Measurements from ENCODE around the gene PCMTD2. TPM values are rescaled to one million over a fixed set of nuclear protein-coding genes. Genes with fewer than 3 reads are reported as not detected.
A peak's percentile ranks its signal among the peaks of the same experiment; 100 is the strongest.
"Not testable (repeated sequence)": the region's sequence is repeated elsewhere in the genome, so short reads cannot be mapped to it uniquely, and the experiment has no call there.

The PCMTD2 gene
- total RNA-seq, 1 donor from 2014 or later, result 19.0 TPM

GRCh38 chr20:64280460-64280843, 24.9 kb downstream of the PCMTD2 start:
- DNase-seq (ENCODE audit: low read depth) (no peak), FAIRE-seq (no peak)
- Histone ChIP-seq H3K36me3 (ENCODE audit: control insufficient read depth, insufficient read depth, low read length) (peaks cover 2% of the 10 kb centered on the region), H3K4me3 (ENCODE audit: low read depth, low read length) (no peak overlapping the region), H3K27me3 (ENCODE audit: control insufficient read depth, insufficient read depth, low read length) (no peaks in the 10 kb centered on the region)
- TF ChIP-seq, protein P1, sequence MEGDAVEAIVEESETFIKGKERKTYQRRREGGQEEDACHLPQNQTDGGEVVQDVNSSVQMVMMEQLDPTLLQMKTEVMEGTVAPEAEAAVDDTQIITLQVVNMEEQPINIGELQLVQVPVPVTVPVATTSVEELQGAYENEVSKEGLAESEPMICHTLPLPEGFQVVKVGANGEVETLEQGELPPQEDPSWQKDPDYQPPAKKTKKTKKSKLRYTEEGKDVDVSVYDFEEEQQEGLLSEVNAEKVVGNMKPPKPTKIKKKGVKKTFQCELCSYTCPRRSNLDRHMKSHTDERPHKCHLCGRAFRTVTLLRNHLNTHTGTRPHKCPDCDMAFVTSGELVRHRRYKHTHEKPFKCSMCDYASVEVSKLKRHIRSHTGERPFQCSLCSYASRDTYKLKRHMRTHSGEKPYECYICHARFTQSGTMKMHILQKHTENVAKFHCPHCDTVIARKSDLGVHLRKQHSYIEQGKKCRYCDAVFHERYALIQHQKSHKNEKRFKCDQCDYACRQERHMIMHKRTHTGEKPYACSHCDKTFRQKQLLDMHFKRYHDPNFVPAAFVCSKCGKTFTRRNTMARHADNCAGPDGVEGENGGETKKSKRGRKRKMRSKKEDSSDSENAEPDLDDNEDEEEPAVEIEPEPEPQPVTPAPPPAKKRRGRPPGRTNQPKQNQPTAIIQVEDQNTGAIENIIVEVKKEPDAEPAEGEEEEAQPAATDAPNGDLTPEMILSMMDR (IDR thresholded peaks at IDR 0.05; ENCODE audit: insufficient read depth, low read length, severe bottlenecking), result no peak

DNA sequence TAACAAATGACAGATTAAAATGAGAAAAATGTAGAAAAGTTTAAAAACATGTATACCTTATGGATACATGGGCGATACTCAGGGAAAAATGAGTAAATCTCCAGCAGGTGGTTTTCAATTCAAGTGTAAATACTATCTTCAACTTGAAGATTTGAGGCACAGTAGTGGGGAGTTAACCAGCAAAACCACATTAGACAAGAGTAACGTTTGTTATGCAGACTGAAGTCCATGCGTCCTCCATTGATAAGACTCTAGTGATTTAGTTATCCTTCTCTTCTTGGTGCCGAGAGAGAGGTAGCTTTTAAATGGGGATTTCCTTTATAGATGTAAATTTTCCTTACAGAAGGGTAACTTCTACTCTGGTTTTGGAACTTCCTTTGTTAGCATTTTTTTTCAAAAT, 28.1 kb downstream of the PCMTD2 start:
- no peak for DNase-seq (ENCODE audit: low read depth)
- TF ChIP-seq, protein P1 (IDR thresholded peaks at IDR 0.05; ENCODE audit: insufficient read depth, low read length, severe bottlenecking), result no peak
- H3K36me3 ChIP-seq (ENCODE audit: control insufficient read depth, insufficient read depth, low read length), result no peaks in the 10 kb centered on the region

DNA sequence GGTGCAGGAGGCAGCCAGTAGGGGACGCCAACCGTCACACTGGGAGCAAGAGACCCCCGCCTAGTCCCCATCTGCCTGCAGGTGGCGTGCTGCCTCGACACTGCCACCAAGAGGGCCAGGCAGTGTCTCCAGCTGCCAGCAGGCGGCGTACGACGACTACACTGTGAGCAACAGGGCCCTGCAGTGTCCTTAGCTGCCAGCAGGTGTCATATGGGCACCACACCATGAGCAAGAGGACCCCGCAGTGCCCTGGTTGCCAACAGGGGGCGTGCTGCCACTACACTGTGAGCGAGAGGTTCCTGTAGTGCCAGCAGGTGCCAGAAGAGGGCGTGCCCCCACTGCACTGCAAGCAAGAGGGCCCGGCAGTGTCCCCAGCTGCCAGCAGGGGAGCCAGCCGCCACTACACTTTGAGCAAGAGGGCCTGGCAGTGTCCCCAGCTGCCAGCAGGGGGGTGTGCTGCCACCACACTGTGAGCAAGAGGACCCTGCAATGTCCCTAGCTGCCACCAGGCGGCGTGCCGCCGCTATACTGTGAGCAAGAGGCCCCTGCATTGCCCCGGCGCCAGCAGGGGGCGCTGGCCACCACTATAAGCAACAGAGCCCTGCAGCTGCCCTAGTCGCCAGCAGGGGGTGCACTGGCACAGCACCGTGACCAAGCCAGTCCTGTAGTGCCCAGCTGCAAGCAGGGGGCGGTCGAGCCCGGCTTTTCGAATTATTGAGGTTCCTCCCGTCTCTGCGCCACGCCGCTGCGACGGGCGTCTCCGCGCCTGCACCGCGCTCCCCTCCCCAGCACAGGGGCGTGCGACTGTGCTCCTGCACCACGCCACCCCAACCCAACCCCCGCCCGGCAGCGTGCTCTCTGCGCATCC, 30.3 kb downstream of the PCMTD2 start:
- not testable (repeated sequence) for H3K4me3 ChIP-seq (ENCODE audit: low read depth, low read length); FAIRE-seq; H3K36me3 ChIP-seq (ENCODE audit: control insufficient read depth, insufficient read depth, low read length); H3K27me3 ChIP-seq (ENCODE audit: control insufficient read depth, insufficient read depth, low read length)
- TF ChIP-seq, protein P1 (IDR thresholded peaks at IDR 0.05; ENCODE audit: insufficient read depth, low read length, severe bottlenecking), result peak; percentile 70
- DNase-seq (ENCODE audit: low read depth), result peak; percentile 7

More for the DNA sequence above, 28.1 kb downstream of the PCMTD2 start:
- H3K4me3 ChIP-seq (ENCODE audit: low read depth, low read length), result no peak overlapping the region
- no peak for FAIRE-seq
- no peaks in the 10 kb centered on the region for H3K27me3 ChIP-seq (ENCODE audit: control insufficient read depth, insufficient read depth, low read length)

GRCh38 chr20:64286447-64287263, 31.1 kb downstream of the PCMTD2 start:
- not testable (repeated sequence) for DNase-seq (ENCODE audit: low read depth); H3K4me3 ChIP-seq (ENCODE audit: low read depth, low read length); H3K27me3 ChIP-seq (ENCODE audit: control insufficient read depth, insufficient read depth, low read length); FAIRE-seq; H3K36me3 ChIP-seq (ENCODE audit: control insufficient read depth, insufficient read depth, low read length)

- FAIRE-seq; H3K27me3 ChIP-seq (ENCODE audit: control insufficient read depth, insufficient read depth, low read length); DNase-seq (ENCODE audit: low read depth); H3K36me3 ChIP-seq (ENCODE audit: control insufficient read depth, insufficient read depth, low read length); H3K4me3 ChIP-seq (ENCODE audit: low read depth, low read length): not testable (repeated sequence)
These were observed 31.7 kb downstream of the PCMTD2 start for GRCh38 chr20:64287264-64287590.

- H3K27me3 ChIP-seq (ENCODE audit: control insufficient read depth, insufficient read depth, low read length); H3K4me3 ChIP-seq (ENCODE audit: low read depth, low read length); DNase-seq (ENCODE audit: low read depth); H3K36me3 ChIP-seq (ENCODE audit: control insufficient read depth, insufficient read depth, low read length); FAIRE-seq: not testable (repeated sequence)
These were observed 36.6 kb downstream of the PCMTD2 start for GRCh38 chr20:64292167-64292566.

- not testable (repeated sequence) for H3K27me3 ChIP-seq (ENCODE audit: control insufficient read depth, insufficient read depth, low read length); H3K4me3 ChIP-seq (ENCODE audit: low read depth, low read length); DNase-seq (ENCODE audit: low read depth); H3K36me3 ChIP-seq (ENCODE audit: control insufficient read depth, insufficient read depth, low read length); FAIRE-seq
These were observed 47.5 kb downstream of the PCMTD2 start for GRCh38 chr20:64303086-64303485.

DNA sequence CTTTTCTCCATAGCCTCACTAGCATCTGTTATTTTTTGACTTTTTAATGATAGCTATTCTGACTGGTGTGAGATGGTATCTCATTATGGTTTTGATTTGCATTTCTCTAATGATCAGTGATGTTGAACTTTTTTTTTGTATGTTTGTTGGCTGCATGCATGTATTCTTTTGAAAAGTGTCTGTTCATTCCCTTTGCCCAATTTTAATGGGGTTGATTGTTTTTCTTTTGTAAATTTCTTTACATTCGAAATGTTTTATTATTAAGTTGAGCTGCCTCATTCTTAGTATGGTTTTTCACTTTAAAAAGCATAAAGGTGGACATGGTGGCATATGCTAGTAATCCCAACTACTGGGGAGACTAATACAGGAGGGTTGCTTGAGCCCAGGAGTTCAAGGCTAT, 58.2 kb downstream of the PCMTD2 start:
- not testable (repeated sequence) for H3K27me3 ChIP-seq (ENCODE audit: control insufficient read depth, insufficient read depth, low read length); H3K36me3 ChIP-seq (ENCODE audit: control insufficient read depth, insufficient read depth, low read length); FAIRE-seq; DNase-seq (ENCODE audit: low read depth); H3K4me3 ChIP-seq (ENCODE audit: low read depth, low read length)

- not testable (repeated sequence) for FAIRE-seq; H3K36me3 ChIP-seq (ENCODE audit: control insufficient read depth, insufficient read depth, low read length); H3K4me3 ChIP-seq (ENCODE audit: low read depth, low read length); H3K27me3 ChIP-seq (ENCODE audit: control insufficient read depth, insufficient read depth, low read length); DNase-seq (ENCODE audit: low read depth)
These were observed 59.8 kb downstream of the PCMTD2 start for GRCh38 chr20:64315381-64315780.

DNA sequence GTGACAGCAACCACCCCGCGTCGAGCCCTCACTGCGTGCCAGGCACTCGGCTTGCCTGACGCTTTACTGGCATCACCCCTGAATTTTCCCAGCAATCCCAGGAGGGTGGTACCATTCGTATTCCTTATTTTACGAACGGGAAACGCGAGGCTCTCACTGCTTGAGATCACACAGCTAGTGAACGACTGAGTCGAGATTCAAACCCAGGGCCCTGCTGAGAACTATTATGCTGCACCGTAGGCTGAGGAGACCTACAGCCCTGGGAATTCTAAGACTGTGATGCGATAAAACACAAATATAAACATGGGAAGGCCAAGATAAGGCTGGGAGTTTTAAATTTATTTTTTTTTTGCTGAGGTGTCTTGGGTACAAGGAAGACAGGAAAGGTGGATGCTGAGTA, 60.3 kb downstream of the PCMTD2 start:
- H3K36me3 ChIP-seq (ENCODE audit: control insufficient read depth, insufficient read depth, low read length); DNase-seq (ENCODE audit: low read depth); FAIRE-seq; H3K4me3 ChIP-seq (ENCODE audit: low read depth, low read length); H3K27me3 ChIP-seq (ENCODE audit: control insufficient read depth, insufficient read depth, low read length): not testable (repeated sequence)

DNA sequence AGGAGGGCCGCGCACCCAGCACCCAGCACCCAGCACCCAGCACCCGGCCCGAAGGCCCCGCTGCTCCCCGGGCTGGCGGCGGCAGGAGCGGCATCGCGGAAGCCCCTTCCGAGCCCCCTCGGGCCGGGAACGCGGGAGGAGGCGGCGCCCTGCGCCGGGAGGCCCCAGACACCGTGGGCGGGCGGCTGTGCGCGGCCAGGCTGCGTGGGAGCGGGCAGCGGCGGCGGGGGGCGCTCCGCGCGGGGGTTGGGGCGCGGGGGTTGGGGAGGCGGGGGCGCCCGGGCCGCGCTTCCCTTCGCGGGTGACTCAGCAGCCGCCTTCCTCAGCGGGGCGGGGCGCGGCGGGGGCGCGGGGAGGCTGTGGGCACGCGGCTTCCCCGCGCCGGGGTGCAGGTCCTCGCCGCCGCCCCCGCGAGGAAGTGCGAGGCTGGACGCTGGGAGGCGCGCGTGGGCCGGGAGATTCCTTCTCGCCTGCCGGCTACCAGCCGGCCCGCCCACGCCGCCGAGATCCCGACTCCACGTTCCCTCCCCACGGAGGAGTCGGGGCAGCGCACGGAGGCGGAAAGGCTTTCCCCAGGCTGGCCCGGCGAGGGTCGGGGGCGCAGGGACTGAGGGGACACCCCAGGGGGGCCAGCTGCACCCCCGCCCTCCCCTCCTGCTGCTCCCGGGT, 61.0 kb downstream of the PCMTD2 start:
- not testable (repeated sequence) for H3K4me3 ChIP-seq (ENCODE audit: low read depth, low read length); H3K27me3 ChIP-seq (ENCODE audit: control insufficient read depth, insufficient read depth, low read length); DNase-seq (ENCODE audit: low read depth); FAIRE-seq; H3K36me3 ChIP-seq (ENCODE audit: control insufficient read depth, insufficient read depth, low read length)
